Measurements from ENCODE around the gene ICE1.

The ICE1 gene

GRCh38 chr5:5481633-5482032 lies 59.2 kb downstream of the ICE1 start:
- TF ChIP-seq CTCF (conservative IDR thresholded peaks at IDR 0.05; ENCODE audit: low read length): no peak
- no peak for DNase-seq (ENCODE audit: low read depth)
- no peak overlapping the region for H3K4me3 ChIP-seq (ENCODE audit: low read length)

DNA sequence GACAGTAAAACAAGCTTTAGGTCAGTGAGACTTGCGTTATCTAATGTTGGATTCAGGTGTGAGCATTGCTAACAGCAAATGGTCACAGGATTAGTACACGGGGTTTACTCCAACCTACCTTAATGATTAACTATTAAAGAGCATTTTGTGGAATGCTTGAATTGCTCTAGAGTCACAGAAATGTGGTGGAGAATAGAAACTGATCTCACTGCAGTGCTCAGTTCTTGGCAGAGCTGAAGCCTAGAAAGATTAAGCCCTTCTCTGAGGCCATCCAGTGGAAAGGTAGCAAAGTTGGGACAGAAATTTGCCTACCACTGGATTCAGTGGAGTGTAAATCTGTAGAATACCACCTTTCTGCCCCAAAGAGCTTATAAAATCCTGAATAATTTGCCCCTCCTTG lies 60.9 kb downstream of the ICE1 start:
- no peak for TF ChIP-seq CTCF (conservative IDR thresholded peaks at IDR 0.05; ENCODE audit: low read length)
- DNase-seq (ENCODE audit: low read depth): no peak
- H3K4me3 ChIP-seq (ENCODE audit: low read length): no peak overlapping the region

DNA sequence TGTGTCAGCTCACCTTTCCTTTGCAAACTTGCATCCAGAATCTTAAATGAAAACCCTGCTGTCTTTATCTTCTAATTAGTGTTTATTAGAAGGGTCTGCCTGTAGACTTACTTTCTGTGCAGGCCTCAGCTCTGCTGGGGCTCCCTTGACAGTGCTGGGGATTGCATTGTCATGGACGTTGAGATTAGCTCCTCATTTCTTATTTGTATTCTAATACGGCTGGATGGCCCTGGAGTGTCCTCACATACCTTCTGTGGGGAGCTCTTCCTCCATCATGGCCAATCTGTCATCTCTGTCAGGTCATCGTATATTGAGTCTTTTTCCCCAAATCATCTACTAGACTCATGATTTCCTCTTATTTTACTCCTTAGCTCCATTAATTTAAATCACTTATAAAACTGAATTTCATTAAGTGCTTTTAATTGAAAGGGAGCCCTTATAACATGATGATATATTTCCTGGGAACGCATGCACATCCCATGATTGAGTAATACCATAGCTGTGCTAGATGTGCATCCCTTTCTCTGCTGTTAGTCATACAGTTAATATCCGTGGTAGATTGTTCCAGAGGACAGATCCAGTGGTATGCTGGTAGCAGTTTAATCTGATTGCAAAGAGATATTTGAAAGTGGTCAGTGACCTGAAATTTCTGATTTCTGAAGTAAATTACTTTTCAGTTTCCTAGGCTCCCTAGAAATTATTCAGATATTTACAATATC lies 61.6 kb downstream of the ICE1 start:
- peak; percentile 47 for DNase-seq (ENCODE audit: low read depth)
- H3K4me3 ChIP-seq (ENCODE audit: low read length): no peak overlapping the region
- TF ChIP-seq CTCF (conservative IDR thresholded peaks at IDR 0.05; ENCODE audit: low read length): no peak

GRCh38 chr5:5486122-5486521 lies 63.6 kb downstream of the ICE1 start:
- TF ChIP-seq CTCF (conservative IDR thresholded peaks at IDR 0.05; ENCODE audit: low read length): no peak
- no peak for DNase-seq (ENCODE audit: low read depth)

GRCh38 chr5:5487585-5488360 lies 65.3 kb downstream of the ICE1 start:
- no peak for DNase-seq (ENCODE audit: low read depth)
- H3K4me3 ChIP-seq (ENCODE audit: low read length): no peak overlapping the region
- no peak for TF ChIP-seq CTCF (conservative IDR thresholded peaks at IDR 0.05; ENCODE audit: low read length)

More at GRCh38 chr5:5486122-5486521, 63.6 kb downstream of the ICE1 start:
- H3K4me3 ChIP-seq (ENCODE audit: low read length): no peak overlapping the region

GRCh38 chr5:5490774-5491347 lies 68.4 kb downstream of the ICE1 start:
- no peak for DNase-seq (ENCODE audit: low read depth)
- no peak overlapping the region for H3K4me3 ChIP-seq (ENCODE audit: low read length)
- TF ChIP-seq CTCF (conservative IDR thresholded peaks at IDR 0.05; ENCODE audit: low read length): no peak
